Bronchial smooth muscle cell (primary cell): Measurements from ENCODE around the gene ANXA6. TPM values are rescaled to one million over a fixed set of nuclear protein-coding genes. Genes with fewer than 3 reads are reported as not detected.

ENCODE experiments used
- total RNA-seq: library from RNA; depleted of rRNA; stranded (reverse); fragments of >200 nt; gene quantifications from 2 replicates; pipeline ENCODE4 v1.2.1, GENCODE V29; 2014

Gene ANXA6
- 536 and 817 TPM in 2 replicates for total RNA-seq

DNA sequence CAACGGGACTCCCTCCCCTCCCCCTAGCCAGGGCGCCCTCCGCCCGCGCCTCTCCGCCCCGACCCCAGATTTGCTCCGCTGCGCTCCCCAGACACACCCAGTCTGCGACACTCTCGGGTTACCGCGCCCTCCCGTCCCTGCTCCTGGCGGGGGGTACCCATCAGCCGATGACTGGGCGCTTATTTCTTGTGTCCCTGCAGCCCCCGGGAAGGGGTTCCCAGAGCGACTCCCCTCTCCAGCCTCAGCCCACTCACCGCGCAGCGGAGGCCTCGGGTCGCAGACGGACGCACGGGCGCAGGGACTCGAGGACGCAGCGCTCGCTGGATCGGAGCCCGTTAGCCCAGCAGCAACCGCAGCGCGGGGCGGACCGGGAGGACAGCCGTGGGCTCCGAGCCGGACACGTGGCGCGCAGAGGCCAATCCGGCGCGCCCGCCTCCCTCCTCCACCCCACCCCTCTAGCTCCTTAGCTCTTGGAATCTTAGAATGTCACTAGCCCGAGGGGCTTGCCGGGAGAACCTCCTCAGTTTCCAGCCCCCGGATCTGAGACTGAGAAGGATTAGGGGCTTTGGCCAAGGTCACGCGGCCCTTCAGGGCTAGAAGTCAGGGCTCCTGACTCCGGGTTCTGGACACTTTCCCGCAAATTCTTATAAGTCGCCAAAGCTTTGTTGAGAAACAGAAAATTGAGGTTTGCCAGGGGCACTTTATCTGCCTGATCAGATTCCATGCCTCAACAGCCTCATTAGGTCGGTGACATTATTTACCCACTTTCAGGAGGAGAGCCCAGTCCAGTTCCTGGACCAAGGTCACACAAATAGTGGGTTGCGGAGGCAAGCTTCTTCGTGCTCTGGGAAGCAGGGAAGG is at the start of gene ANXA6:
Gene ANXA6, minus strand, starts transcription at position 354 of the 861 bp plus-strand sequence. CDS start 9,878 bp downstream, outside the sequence.

DNA sequence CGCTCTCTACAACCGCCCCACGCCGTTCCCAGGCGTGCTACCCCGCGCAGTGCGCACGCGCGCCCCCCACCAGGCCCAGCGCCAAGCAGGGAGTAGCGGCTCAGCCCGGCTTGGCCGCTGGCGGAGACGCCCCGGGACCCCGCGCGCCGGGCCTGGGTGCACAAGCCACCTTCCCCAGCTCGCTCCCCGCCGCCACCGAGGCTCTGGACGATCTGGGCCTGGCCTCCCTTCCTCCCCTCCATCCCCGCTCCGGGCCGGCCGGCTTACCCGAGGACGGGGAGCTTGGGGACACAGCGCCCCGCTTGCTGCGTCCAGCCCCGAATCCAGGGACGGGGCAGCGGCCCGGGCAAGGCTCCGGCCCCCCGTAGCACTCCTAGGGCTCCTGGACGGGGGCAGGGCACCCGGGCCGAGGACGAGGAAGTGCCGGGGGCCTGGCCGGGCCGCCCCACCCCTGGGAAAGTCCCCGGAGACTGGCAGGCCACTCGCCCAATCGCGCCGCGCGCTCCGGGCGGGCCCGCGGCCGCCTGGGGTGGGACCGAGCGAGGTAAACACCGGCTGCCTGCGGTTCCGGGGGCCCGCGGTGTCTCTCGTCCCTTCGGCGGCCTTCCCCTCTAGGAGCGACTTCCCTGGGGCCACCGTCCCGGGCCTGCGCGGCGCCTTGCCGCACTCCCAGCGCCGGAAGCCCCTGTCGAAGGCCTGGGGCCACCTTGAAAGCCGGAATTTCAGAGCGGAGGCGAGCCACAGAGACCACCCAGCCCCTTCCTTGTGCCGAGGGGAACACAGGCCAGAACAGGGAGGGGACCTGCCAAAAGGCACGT is 76.8 kb downstream of the ANXA6 start, which contains the start of gene TNIP1:
Gene TNIP1, minus strand, starts transcription at position 422 of the 818 bp plus-strand sequence. CDS start 15,939 bp downstream, outside the sequence.

Other genes starting within 250 kb of the ANXA6 start
- 11.3 and 14.9 TPM in 2 replicates for gene GPX3, start 137.2 kb downstream of the ANXA6 start, total RNA-seq
- gene TNIP1, start 76.7 kb downstream of the ANXA6 start, total RNA-seq = 53.4 and 66.6 TPM in 2 replicates
- gene CCDC69, start 66.3 kb upstream of the ANXA6 start, total RNA-seq = 2.6 and 3.3 TPM in 2 replicates
- gene GM2A, start 95.4 kb upstream of the ANXA6 start, total RNA-seq = 26.5 and 35.0 TPM in 2 replicates
- not detected in 2 replicates for gene SLC36A3, start 146.0 kb upstream of the ANXA6 start, total RNA-seq
- gene SLC36A2, start 189.8 kb upstream of the ANXA6 start, total RNA-seq = not detected in 2 replicates